ENCODE results near the gene GNGT2. TPM values are rescaled to one million over a fixed set of nuclear protein-coding genes. Genes with fewer than 3 reads are reported as not detected.

The GNGT2 gene
- total RNA-seq (2013), result 15.6 TPM
- 10 to 100 TPM; 16.0 to 25.1 (median 16.7) TPM for polyA plus RNA-seq
- 3.6 and 8.3 TPM in 2 replicates for polyA minus RNA-seq
- 0.59 to 7.4 (median 3.5) reads per million in 11 experiments for total RNA-seq

DNA sequence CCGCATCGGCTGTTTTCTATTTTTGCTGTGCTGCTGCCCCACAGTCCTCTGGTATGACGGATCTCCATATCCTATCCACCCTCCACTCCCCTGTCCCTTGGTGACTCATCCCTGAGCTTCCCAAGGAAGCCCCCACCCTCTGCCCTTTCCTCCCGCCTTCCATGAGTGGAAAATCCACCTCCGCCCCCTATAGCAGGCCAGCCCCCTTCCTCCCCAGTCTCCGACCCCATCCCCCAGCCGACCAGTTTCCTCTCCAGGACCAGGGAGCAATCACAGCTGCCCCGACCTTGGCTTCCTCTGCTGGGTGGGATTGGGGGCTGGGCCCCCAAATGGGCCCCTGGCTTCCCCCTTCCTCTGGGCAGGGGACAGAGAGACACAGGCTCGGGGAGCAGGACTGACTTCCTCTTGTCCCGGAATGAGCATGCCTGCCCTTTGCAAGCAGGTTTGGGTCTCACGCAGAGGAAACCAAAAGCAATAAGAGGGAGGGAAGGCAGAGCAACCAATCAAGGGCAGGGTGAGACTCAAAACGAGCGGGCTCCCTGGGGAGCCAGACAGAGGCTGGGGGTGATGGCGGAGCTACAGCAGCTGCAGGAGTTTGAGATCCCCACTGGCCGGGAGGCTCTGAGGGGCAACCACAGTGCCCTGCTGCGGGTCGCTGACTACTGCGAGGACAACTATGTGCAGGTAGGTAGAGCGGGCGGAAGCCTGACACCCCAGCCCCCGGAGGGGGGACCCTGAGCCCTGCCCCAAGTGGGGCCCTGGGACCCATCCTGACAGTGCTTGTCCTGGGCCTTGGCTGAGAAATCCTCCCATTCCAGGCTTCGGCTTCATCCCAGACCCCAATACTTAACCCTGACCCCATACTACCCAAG lies at the start of gene GNGT2, which contains the start of gene ABI3:
Gene GNGT2, minus strand, starts transcription at position 417 of the 872 bp plus-strand sequence. CDS start 3,152 bp downstream, outside the sequence.
Gene ABI3, plus strand, starts transcription at position 550 of the 872 bp plus-strand sequence. Its CDS starts 18 bp downstream, at position 568.
- H3K4me1 ChIP-seq (ENCODE audit: control insufficient read depth in 1 of 2, insufficient read depth in 2 of 2, low read length in 2 of 2), result peaks cover 68 to 69% of the 10 kb centered on the region in 2 donors
- intact Hi-C loops (cut with micrococcal nuclease), result no loop called here
- peaks cover 43% of the 10 kb centered on the region for H3K79me2 ChIP-seq (ENCODE audit: insufficient read depth, low read length)
- no peaks in the 10 kb centered on the region for H3K27me3 ChIP-seq (ENCODE audit: control insufficient read depth in 2 of 2, insufficient read depth in 2 of 2, low read length in 2 of 2)
- H3K27ac ChIP-seq (ENCODE audit: low read depth in 1 of 2, low read length in 2 of 2), result peak within 1 kb of the TSS; percentile 34 to 87
- peak within 1 kb of the TSS; percentile 67 for H3K4me2 ChIP-seq (replicated peaks; ENCODE audit: extremely low read depth, low read length, poor library complexity, severe bottlenecking)
- peak within 1 kb of the TSS; percentile 53 to 72 (median 57) for H3K4me3 ChIP-seq (replicated peaks in 1 of 3; ENCODE audit: low read depth in 2 of 3, low read length in 3 of 3)
- DNase-seq, result peak; percentile 63 to 80 (median 79)
- Mint-ChIP-seq H3K9me3 (peaks cover 0 to 2% (median 0%) of the 10 kb centered on the region in 7 donors), H3K4me1 (peaks cover 74% of the 10 kb centered on the region), H3K27me3 (ENCODE audit: low read depth in 3 of 3) (peaks cover 2 to 7% (median 3%) of the 10 kb centered on the region in 3 donors), H3K36me3 (peaks cover 20% of the 10 kb centered on the region in 2 donors), H3K27ac (peak within 1 kb of the TSS; percentile 15 to 89 (median 82)), H3K4me3 (peak within 1 kb of the TSS; percentile 82 to 92)
- H3K9me3 ChIP-seq (replicated peaks in 1 of 2; ENCODE audit: control insufficient read depth in 1 of 2, insufficient read depth in 1 of 2, low read length in 2 of 2), result no peaks in the 10 kb centered on the region
- no peaks in the 10 kb centered on the region for H3K36me3 ChIP-seq (replicated peaks in 1 of 2; ENCODE audit: control insufficient read depth in 1 of 2, insufficient read depth in 2 of 2, low read length in 2 of 2)
- 19% methylated on average over 20 of the region's 22 CpGs for WGBS (ENCODE audit: insufficient coverage)
- peak within 1 kb of the TSS; percentile 60 for H2AFZ ChIP-seq (ENCODE audit: insufficient read depth, low read depth, low read length, poor library complexity, severe bottlenecking)
- H4K20me1 ChIP-seq (ENCODE audit: insufficient read depth, low read length), result peaks cover 17% of the 10 kb centered on the region
- H3K9ac ChIP-seq (ENCODE audit: insufficient read depth, low read length, poor library complexity, severe bottlenecking), result peak within 1 kb of the TSS; percentile 66
- TF ChIP-seq, protein P1, sequence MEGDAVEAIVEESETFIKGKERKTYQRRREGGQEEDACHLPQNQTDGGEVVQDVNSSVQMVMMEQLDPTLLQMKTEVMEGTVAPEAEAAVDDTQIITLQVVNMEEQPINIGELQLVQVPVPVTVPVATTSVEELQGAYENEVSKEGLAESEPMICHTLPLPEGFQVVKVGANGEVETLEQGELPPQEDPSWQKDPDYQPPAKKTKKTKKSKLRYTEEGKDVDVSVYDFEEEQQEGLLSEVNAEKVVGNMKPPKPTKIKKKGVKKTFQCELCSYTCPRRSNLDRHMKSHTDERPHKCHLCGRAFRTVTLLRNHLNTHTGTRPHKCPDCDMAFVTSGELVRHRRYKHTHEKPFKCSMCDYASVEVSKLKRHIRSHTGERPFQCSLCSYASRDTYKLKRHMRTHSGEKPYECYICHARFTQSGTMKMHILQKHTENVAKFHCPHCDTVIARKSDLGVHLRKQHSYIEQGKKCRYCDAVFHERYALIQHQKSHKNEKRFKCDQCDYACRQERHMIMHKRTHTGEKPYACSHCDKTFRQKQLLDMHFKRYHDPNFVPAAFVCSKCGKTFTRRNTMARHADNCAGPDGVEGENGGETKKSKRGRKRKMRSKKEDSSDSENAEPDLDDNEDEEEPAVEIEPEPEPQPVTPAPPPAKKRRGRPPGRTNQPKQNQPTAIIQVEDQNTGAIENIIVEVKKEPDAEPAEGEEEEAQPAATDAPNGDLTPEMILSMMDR (IDR thresholded peaks at IDR 0.05), result no peak

DNA sequence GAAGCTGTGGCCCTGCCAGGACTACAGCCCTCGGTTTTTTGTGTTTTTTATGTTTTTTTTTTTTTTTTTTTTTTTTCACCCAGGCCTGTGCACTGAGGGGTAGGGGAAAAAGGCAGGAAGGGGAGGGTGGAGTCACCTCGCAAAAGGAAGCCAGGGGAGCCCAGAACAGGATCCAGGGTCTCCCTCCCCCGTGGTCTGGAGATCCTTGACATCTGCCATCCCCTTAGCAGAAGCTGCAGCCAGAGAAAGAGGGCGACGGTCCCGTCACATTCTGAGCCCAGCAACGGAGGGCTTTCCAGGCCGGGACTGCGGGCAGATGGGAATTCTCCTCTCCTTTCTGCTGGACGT lies 49.3 kb upstream of the GNGT2 start:
- peak overlapping the region; percentile 83 for H3K9ac ChIP-seq (ENCODE audit: insufficient read depth, low read length, poor library complexity, severe bottlenecking)

More for the DNA sequence above, 49.3 kb upstream of the GNGT2 start:
- Mint-ChIP-seq H3K27ac (peak overlapping the region; percentile 74 to 93 (median 87)), H3K27me3 (ENCODE audit: low read depth in 3 of 3) (peaks cover 0 to 8% (median 6%) of the 10 kb centered on the region in 3 donors), H3K36me3 (no peaks in the 10 kb centered on the region), H3K9me3 (peaks cover 0 to 1% (median 0%) of the 10 kb centered on the region in 7 donors), H3K4me3 (peak overlapping the region; percentile 89 to 91), H3K4me1 (peaks cover 24% of the 10 kb centered on the region)
- peak overlapping the region; percentile 87 for H2AFZ ChIP-seq (ENCODE audit: insufficient read depth, low read depth, low read length, poor library complexity, severe bottlenecking)
- DNase-seq, result no peak
- H3K36me3 ChIP-seq (replicated peaks in 1 of 2; ENCODE audit: control insufficient read depth in 1 of 2, insufficient read depth in 2 of 2, low read length in 2 of 2), result no peaks in the 10 kb centered on the region
- H4K20me1 ChIP-seq (ENCODE audit: insufficient read depth, low read length), result no peaks in the 10 kb centered on the region
- H3K9me3 ChIP-seq (replicated peaks in 1 of 2; ENCODE audit: control insufficient read depth in 1 of 2, insufficient read depth in 1 of 2, low read length in 2 of 2), result no peaks in the 10 kb centered on the region
- H3K27me3 ChIP-seq (ENCODE audit: control insufficient read depth in 2 of 2, insufficient read depth in 2 of 2, low read length in 2 of 2), result no peaks in the 10 kb centered on the region
- H3K4me1 ChIP-seq (ENCODE audit: control insufficient read depth in 1 of 2, insufficient read depth in 2 of 2, low read length in 2 of 2), result peaks cover 22 to 29% of the 10 kb centered on the region in 2 donors
- H3K79me2 ChIP-seq (ENCODE audit: insufficient read depth, low read length), result no peaks in the 10 kb centered on the region
- peak overlapping the region; percentile 57 to 75 (median 66) for H3K4me3 ChIP-seq (replicated peaks in 1 of 3; ENCODE audit: low read depth in 2 of 3, low read length in 3 of 3)
- WGBS (ENCODE audit: insufficient coverage), result 2% methylated on average over 9 of the region's 10 CpGs
- intact Hi-C loops (cut with micrococcal nuclease), result loop anchor here in 1 of 2 donors (1.0 kb wide), 1 partner anchor 7 kb away; no protein-coding TSS in a partner anchor
- H3K4me2 ChIP-seq (replicated peaks; ENCODE audit: extremely low read depth, low read length, poor library complexity, severe bottlenecking), result peak overlapping the region; percentile 82
- TF ChIP-seq, protein P1 (IDR thresholded peaks at IDR 0.05), result no peak
- H3K27ac ChIP-seq (ENCODE audit: low read depth in 1 of 2, low read length in 2 of 2), result peak overlapping the region; percentile 48 to 89
